Subcutaneous adipose tissue (tissue), 4 donors: ENCODE measurements around the gene MISP3. TPM values are rescaled to one million over a fixed set of nuclear protein-coding genes. Genes with fewer than 3 reads are reported as not detected.

Source experiments
- total RNA-seq, 4 donors: library from RNA; depleted of rRNA; stranded (reverse); fragments of >200 nt; gene quantifications; one replicate each; pipeline ENCODE4 v1.1.0, GENCODE V29; 2016
- TF ChIP-seq, protein P1 (sequence below): fragments of 450-650 bp; IDR thresholded peaks from one replicate; pipeline ENCODE4 v1.5.1; 2016; ENCODE audit warnings: low read depth, mild to moderate bottlenecking, control low read depth, antibody characterized with exemption, moderate library complexity

Gene MISP3
- total RNA-seq, 4 donors from 2014 or later, result 1.3 to 3.7 (median 3.6) TPM; not detected in 1

DNA sequence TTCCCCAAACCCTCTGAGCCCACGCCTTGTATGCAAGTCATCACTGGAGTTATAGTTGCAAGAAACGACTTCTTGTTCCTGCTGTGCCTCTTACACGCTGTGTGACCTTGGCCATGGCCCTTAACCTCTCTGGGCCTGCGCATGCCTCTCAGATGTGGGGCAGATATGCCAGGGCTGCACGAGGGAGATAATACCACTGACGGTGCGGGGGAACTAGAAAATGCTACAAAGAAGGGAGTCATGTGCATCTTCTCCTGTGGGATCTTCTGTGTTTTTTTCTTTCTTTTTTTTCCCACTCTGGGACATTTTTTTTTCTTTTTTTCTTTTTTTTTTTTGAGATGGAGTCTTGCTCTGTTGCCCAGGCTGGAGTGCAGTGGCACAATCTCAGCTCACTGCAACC lies 22.3 kb downstream of the MISP3 start:
- TF ChIP-seq, protein P1, sequence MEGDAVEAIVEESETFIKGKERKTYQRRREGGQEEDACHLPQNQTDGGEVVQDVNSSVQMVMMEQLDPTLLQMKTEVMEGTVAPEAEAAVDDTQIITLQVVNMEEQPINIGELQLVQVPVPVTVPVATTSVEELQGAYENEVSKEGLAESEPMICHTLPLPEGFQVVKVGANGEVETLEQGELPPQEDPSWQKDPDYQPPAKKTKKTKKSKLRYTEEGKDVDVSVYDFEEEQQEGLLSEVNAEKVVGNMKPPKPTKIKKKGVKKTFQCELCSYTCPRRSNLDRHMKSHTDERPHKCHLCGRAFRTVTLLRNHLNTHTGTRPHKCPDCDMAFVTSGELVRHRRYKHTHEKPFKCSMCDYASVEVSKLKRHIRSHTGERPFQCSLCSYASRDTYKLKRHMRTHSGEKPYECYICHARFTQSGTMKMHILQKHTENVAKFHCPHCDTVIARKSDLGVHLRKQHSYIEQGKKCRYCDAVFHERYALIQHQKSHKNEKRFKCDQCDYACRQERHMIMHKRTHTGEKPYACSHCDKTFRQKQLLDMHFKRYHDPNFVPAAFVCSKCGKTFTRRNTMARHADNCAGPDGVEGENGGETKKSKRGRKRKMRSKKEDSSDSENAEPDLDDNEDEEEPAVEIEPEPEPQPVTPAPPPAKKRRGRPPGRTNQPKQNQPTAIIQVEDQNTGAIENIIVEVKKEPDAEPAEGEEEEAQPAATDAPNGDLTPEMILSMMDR, result no peak

DNA sequence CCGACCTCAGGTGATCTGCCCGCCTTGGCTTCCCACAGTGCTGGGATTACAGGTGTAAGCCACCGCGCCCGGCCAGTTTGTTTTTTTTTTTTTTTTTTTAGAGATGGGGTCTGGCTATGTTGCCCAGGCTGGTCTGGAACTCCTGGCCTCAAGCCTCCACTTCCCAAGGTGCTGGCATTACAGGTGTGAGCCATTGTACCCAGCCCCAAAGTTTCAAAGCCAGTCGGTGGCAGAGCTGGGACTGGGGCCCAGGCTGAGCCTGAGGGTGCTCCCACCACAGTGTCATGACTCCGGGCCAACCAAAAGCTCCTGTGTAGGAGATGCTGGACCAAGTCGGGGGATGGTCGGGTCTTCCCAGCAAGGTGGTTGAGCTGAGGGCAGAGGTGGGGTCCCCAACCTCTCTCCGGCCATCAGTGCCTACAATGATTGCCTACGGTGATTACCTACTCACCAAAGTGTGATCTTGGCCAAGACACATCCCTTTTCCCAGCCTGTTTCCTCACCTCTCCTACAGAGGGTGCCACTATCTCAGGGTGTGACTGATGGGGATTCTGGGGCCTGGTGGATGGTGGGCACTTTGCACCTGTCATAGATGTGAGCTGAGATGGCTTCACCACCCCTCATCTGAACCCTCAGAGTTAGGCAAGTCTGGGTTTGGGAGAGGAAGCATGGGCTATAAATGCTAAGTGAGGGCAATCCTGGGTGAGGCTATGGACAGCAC lies 23.8 kb downstream of the MISP3 start:
- TF ChIP-seq, protein P1, result no peak

DNA sequence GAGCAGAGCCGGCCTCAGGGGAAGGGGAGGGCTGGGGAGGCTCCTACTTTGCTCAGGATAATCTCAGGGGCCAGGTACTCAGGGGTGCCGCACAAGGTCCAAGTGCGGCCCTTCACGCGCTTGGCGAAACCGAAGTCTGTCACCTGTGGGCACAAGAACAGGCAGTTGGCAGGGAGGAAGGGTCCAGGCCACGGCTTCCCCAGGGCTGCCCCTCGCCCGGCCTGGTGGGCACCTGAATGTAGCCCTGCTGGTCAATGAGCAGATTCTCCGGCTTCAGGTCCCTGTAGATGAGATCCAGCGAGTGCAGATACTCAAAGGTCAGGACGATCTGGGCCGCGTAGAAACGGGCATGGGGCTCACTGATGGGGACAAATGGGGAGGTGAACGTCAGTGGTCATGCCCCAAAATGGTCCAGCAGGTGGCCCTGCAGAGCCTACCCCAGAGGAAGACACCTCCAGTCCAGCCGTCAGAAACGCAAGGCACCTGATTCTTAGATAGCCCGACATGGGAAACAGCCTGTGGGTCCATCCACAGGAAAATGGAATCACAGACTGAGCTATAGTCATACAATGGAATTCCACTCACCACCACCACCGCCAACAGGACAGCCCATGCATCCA lies 25.1 kb downstream of the MISP3 start:
- TF ChIP-seq, protein P1, result no peak

DNA sequence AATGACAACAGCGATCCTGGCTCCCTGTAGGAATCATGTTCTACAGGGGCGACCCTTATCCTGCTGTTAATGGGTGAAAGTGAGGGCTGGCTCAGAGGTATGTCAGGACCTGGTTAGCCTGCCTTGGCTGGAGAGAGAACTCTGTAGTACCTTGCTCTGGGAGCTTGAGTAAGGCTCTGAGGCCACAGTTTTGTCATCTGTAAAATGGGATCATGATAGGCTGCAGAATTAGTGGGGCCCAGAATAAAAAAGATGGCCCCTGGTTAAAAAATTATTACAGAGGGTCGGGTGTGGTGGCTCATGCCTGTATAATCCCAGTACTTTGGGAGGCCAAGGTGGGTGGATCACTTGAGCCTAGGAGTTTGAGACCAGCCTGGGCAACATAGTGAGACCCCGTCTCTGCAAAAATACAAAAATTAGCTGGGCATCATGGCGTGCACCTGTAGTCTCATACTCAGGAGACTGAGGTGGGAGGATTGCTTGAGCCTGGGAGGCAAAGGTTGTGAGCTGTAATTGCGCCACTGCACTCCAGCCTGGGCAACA lies 28.5 kb downstream of the MISP3 start:
- TF ChIP-seq, protein P1, result no peak

DNA sequence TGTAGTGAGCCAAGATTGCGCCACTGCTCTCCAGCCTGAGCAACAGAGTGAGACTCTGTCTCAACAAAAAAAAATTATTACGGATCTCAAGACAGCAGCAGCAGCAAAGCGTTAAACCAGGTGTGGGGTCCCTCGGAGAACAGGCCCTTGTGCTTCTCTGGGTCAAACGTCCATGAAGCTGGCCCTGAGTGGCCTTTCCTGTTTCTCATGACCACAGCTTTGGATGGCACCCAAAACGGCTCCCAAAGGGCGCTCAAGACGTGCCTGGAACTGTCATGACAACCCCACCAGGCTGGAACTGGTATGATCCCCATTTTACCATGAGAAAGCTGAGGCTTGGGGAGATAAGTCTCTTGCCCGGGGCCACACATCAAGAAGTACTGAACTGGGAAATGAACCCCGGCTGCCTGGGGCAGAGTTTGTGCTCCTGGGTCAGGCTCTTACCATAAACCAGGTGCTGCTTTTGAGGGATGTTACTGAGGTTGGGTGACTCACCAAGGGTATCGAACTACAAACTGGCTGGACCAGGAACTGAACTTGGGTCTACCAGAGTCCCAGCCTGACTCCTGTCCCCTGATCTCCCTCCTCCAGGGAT lies 29.6 kb downstream of the MISP3 start:
- TF ChIP-seq, protein P1, result no peak

DNA sequence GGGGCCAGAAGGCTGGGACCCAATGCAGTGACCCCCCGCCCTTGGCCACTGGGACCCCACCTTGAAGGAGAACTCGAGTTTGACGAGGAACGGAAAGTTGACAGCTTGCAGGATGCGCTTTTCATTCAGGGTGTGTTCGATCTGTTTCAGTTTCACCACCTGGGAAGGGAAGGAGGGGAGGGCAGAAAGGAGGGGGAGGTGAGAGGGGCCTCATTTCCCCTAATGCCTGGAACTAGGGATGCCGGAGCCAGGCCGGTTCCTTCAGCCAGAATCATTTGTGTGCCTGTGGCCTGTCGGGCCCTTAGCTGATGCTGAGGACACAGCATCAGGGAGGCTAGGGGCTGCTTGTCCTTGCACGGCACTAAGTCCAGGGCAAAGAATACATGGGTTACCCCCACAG lies 30.2 kb downstream of the MISP3 start:
- TF ChIP-seq, protein P1, result no peak

DNA sequence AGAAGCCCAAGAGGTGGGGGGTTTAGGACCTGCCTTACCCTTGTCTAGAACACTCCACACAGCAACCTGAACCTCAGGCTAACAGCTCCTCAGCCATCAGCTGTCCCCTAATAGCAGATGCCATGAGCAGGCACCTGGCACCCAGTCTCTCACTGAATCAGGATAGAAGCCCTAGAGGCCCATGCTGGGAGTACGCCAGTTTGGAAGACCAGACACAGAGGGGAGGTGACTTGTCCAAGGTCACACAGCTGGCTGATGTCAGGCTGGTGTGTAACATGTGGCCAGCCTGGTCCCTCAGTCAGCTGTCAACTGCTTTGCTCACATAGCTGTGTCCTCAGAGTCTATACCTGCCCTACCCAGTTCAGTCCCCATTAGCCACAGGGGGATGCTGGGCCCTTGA lies 30.7 kb downstream of the MISP3 start:
- TF ChIP-seq, protein P1, result no peak
